HCT116 (cell line): ENCODE measurements around the gene KIAA0825.

Experiments
- POLR2A ChIP-seq: IDR thresholded peaks from 2 replicates; pipeline ENCODE4 v1.7.0; 2011; ENCODE audit warnings: borderline replicate concordance; ENCODE audit not compliant: insufficient read depth, insufficient read length; ENCODE audit errors: extremely low read depth
- REST ChIP-seq: IDR thresholded peaks from 2 replicates; pipeline ENCODE4 v1.6.1; 2012; ENCODE audit warnings: low read depth
- SP1 ChIP-seq: IDR thresholded peaks from 2 replicates; pipeline ENCODE4 v1.6.1; 2012; ENCODE audit warnings: low read depth
- ZNF274 ChIP-seq: fragments of 200-500 bp; sonication (Bioruptor generic); IDR thresholded peaks from 2 replicates; pipeline ENCODE4 v1.6.1; 2014; ENCODE audit warnings: mild to moderate bottlenecking, low read depth, low read length, inconsistent platforms
- TF ChIP-seq, protein P1 (sequence below), 3 experiments: fragments of 200-600 bp in 1 of 3; sonication (generic) in 1 of 3; IDR thresholded peaks in 2 of 3; conservative IDR thresholded peaks in 1 of 3; 2 replicates each; pipeline ENCODE4 v1.5.1; 2012 to 2017; ENCODE audit warnings: low read depth in 2 of 3, low read length in 2 of 3, antibody characterized with exemption in 1 of 3, borderline replicate concordance in 1 of 3, control low read depth in 1 of 3, mild to moderate bottlenecking in 1 of 3, mixed read lengths in 1 of 3, mixed run types in 1 of 3, moderate library complexity in 1 of 3; ENCODE audit not compliant: insufficient read depth in 1 of 3

DNA sequence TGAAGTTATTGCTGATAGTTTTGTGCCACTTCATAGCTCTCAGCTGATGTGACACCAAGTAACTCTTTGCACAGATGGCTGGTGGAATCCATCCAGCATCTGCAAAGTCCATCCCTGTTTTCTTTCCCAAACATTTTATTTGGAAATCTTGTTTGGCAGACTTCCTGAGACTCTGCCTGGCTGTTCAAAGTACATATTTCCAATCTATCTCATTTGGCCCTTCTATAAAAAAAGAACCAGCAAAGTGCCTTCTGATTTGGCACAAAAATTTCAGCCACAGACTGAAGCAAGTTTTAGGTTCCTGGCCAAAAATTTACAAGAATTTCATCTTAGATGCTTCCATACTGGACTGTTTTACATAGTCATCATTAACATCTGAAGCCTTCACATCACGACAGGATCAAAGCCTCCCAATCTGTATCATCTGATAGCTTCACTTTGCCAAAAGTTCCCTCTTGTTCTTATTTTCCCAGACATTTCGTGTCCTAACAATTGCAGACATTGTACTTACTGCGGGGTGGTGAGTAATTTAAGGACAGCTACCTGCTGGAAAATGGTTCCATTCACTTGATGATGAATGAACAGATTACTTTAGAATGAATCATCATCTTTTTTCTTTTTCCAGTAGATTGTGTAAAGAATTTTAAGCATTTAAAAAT is 377.3 kb downstream of the KIAA0825 start:
- TF ChIP-seq, protein P1, sequence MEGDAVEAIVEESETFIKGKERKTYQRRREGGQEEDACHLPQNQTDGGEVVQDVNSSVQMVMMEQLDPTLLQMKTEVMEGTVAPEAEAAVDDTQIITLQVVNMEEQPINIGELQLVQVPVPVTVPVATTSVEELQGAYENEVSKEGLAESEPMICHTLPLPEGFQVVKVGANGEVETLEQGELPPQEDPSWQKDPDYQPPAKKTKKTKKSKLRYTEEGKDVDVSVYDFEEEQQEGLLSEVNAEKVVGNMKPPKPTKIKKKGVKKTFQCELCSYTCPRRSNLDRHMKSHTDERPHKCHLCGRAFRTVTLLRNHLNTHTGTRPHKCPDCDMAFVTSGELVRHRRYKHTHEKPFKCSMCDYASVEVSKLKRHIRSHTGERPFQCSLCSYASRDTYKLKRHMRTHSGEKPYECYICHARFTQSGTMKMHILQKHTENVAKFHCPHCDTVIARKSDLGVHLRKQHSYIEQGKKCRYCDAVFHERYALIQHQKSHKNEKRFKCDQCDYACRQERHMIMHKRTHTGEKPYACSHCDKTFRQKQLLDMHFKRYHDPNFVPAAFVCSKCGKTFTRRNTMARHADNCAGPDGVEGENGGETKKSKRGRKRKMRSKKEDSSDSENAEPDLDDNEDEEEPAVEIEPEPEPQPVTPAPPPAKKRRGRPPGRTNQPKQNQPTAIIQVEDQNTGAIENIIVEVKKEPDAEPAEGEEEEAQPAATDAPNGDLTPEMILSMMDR (IDR thresholded peaks at IDR 0.05 in 2 of 3, conservative IDR thresholded peaks at IDR 0.05 in 1 of 3; ENCODE audit: borderline replicate concordance in 1 of 3, insufficient read depth in 1 of 3, low read depth in 2 of 3, low read length in 2 of 3) = no peak
- TF ChIP-seq ZNF274 (no peak), REST (no peak), SP1 (peak; percentile 25; the same call in 1 of the 2 replicates), POLR2A (no peak)
